Measurements from ENCODE around the gene NSUN2.
A peak's percentile ranks its signal among the peaks of the same experiment; 100 is the strongest.

Gene NSUN2

GRCh38 chr5:6604946-6605345, 27.9 kb downstream of the NSUN2 start:
- no peak overlapping the region for H3K4me3 ChIP-seq (ENCODE audit: low read depth, low read length)
- DNase-seq (ENCODE audit: low read depth): no peak
- no peak for TF ChIP-seq CTCF (conservative IDR thresholded peaks at IDR 0.05; ENCODE audit: low read depth, low read length)

GRCh38 chr5:6604341-6604740, 28.5 kb downstream of the NSUN2 start:
- TF ChIP-seq CTCF (conservative IDR thresholded peaks at IDR 0.05; ENCODE audit: low read depth, low read length): no peak
- no peak for DNase-seq (ENCODE audit: low read depth)
- no peak overlapping the region for H3K4me3 ChIP-seq (ENCODE audit: low read depth, low read length)

- no peak overlapping the region for H3K4me3 ChIP-seq (ENCODE audit: low read depth, low read length)
- peak; percentile 33 for DNase-seq (ENCODE audit: low read depth)
- no peak for TF ChIP-seq CTCF (conservative IDR thresholded peaks at IDR 0.05; ENCODE audit: low read depth, low read length)
Measured at GRCh38 chr5:6603643-6604042, 29.2 kb downstream of the NSUN2 start.

GRCh38 chr5:6602441-6602840, 30.4 kb downstream of the NSUN2 start:
- no peak for TF ChIP-seq CTCF (conservative IDR thresholded peaks at IDR 0.05; ENCODE audit: low read depth, low read length)
- H3K4me3 ChIP-seq (ENCODE audit: low read depth, low read length): no peak overlapping the region
- DNase-seq (ENCODE audit: low read depth): no peak

- TF ChIP-seq CTCF (conservative IDR thresholded peaks at IDR 0.05; ENCODE audit: low read depth, low read length): no peak
- H3K4me3 ChIP-seq (ENCODE audit: low read depth, low read length): no peak overlapping the region
- DNase-seq (ENCODE audit: low read depth): no peak
Measured at GRCh38 chr5:6601816-6602215, 31.0 kb downstream of the NSUN2 start.

- no peak for DNase-seq (ENCODE audit: low read depth)
- no peak for TF ChIP-seq CTCF (conservative IDR thresholded peaks at IDR 0.05; ENCODE audit: low read depth, low read length)
- no peak overlapping the region for H3K4me3 ChIP-seq (ENCODE audit: low read depth, low read length)
Measured at GRCh38 chr5:6601271-6601670, 31.6 kb downstream of the NSUN2 start.

- DNase-seq (ENCODE audit: low read depth): no peak
- no peak overlapping the region for H3K4me3 ChIP-seq (ENCODE audit: low read depth, low read length)
- no peak for TF ChIP-seq CTCF (conservative IDR thresholded peaks at IDR 0.05; ENCODE audit: low read depth, low read length)
Measured at GRCh38 chr5:6599739-6600138, 33.1 kb downstream of the NSUN2 start.

Measured in choroid plexus epithelial cell (primary cell).